SK-N-SH (cell line): ENCODE data around the gene PCLO.

Experiments used
- CTCF ChIP-seq: fragments of 200-600 bp; sonication (generic); IDR thresholded peaks from 2 replicates; pipeline ENCODE4 v1.6.1; 2017; ENCODE audit warnings: antibody characterized with exemption, mild to moderate bottlenecking, moderate library complexity
- EP300 ChIP-seq, 2 experiments: IDR thresholded peaks; 2 replicates each; pipeline versions ENCODE4 v1.4.0 to v1.6.1; 2012; ENCODE audit warnings: borderline replicate concordance in 1 of 2, low read depth in 1 of 2, low read length in 1 of 2
- EZH2phosphoT487 ChIP-seq: fragments of 200-600 bp; sonication (generic); IDR thresholded peaks from 2 replicates; pipeline ENCODE4 v1.6.1; 2017; ENCODE audit warnings: low read depth, mixed run types, mild to moderate bottlenecking, antibody characterized with exemption, moderate library complexity, borderline replicate concordance
- FOXM1 ChIP-seq: IDR thresholded peaks from 2 replicates; pipeline ENCODE4 v1.4.0; 2012; ENCODE audit warnings: low read depth, mild to moderate bottlenecking
- GABPA ChIP-seq: IDR thresholded peaks from 2 replicates; pipeline ENCODE4 v1.4.0; 2012; ENCODE audit warnings: low read depth, mild to moderate bottlenecking
- JUND ChIP-seq: IDR thresholded peaks from 2 replicates; pipeline ENCODE4 v1.4.0; 2012
- MAX ChIP-seq: IDR thresholded peaks from 2 replicates; pipeline ENCODE4 v1.4.0; 2012; ENCODE audit warnings: low read depth
- MEF2A ChIP-seq: IDR thresholded peaks from 2 replicates; pipeline ENCODE4 v1.4.0; 2012; ENCODE audit warnings: low read depth, borderline replicate concordance
- POLR2AphosphoS5 ChIP-seq: IDR thresholded peaks from 2 replicates; pipeline ENCODE4 v1.6.1; 2012; ENCODE audit warnings: low read depth, low read length
- REST ChIP-seq: IDR thresholded peaks from 2 replicates; pipeline ENCODE4 v1.6.1; 2012; ENCODE audit warnings: mild to moderate bottlenecking, low read depth, low read length, moderate library complexity
- TEAD4 ChIP-seq: IDR thresholded peaks from 2 replicates; pipeline ENCODE4 v1.4.0; 2012; ENCODE audit warnings: mild to moderate bottlenecking, borderline replicate concordance; ENCODE audit not compliant: insufficient read depth
- YY1 ChIP-seq: IDR thresholded peaks from 2 replicates; pipeline ENCODE4 v1.4.0; 2012; ENCODE audit warnings: low read depth, mild to moderate bottlenecking

- no peak for TF ChIP-seq EP300 (IDR thresholded peaks at IDR 0.05; ENCODE audit: borderline replicate concordance in 1 of 2, low read depth in 1 of 2, low read length in 1 of 2)
- TF ChIP-seq GABPA, result no peak
- TF ChIP-seq REST, result no peak
- no peak for TF ChIP-seq FOXM1
- no peak for TF ChIP-seq MAX
- no peak for TF ChIP-seq CTCF
- no peak for TF ChIP-seq POLR2AphosphoS5
- no peak for TF ChIP-seq YY1
- TF ChIP-seq JUND, result no peak
- TF ChIP-seq EZH2phosphoT487, result no peak
- no peak for TF ChIP-seq TEAD4
- no peak for TF ChIP-seq MEF2A
These were observed 45.2 kb downstream of the PCLO start for GRCh38 chr7:83117466-83117865.
